A549 treated with Hydrocortisone at 1 μM for 4 hours (cell line): ENCODE measurements around the gene IFNL3. TPM values are rescaled to one million over a fixed set of nuclear protein-coding genes. Genes with fewer than 3 reads are reported as not detected.

ENCODE experiments used
- total RNA-seq: library from RNA; stranded (reverse); fragments of 200-300 nt; extraction: Qiagen RNA extraction; gene quantifications from 5 replicates; pipeline ENCODE4 v1.2.3, GENCODE V29; 2022

Gene IFNL3
- not detected in 5 replicates for total RNA-seq

DNA sequence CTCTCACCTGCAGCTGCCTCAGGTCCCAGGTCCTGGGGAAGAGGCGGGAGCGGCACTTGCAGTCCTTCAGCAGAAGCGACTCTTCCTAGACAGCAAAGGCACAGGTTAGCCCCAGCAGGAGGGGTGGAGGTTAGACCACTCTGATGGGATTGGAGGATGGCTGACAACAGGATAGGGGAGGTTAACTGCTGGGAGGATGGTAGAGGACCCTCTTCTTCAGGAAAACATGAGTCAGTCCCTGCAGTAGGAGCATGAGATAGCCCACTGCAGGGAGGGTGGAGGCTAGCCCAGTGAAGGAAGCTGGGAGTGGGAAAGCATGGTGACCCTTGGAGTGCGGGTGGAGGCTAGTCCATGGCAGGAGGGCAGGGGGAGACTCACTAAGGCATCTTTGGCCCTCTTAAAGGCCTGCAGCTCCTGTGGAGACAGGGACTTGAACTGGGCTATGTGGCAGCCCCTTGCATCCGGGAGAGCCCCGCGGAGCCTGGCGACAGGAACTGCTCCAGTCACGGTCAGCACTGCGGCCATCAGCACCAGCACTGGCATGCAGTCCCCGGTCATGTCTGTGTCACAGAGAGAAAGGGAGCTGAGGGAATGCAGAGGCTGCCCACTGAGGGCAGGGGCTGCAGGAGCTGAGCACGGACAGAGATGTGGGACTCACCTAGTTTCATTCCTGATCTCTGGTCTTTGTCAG, at the start of gene IFNL3:
IFNL3 (minus strand) TSS at position 597 of the 691 bp plus-strand sequence; CDS start at position 558, 39 bp downstream.

DNA sequence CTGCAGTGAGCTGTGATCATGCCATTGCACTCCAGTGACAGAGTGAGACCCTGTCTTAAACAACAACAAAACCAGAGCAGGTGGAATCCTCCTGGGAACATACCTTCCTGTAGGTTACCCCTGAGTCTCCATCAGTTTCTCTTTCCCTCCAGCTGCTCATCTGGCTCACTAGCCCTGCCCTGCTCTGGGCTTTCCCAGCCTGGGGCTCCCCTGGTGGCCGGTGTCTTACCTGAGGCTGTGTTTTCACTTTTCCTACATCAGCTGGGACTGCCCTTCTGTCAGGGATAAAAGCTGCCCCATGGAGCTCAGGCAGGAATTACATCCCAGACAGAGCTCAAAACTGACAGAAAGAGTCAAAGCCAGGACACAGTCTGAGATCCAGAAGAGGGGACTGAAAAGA, 23.3 kb upstream of the IFNL3 start, which contains the start of gene IFNL2:
IFNL2 (plus strand) TSS at position 312 of the 400 bp plus-strand sequence. CDS start 173 bp downstream, outside the sequence.

DNA sequence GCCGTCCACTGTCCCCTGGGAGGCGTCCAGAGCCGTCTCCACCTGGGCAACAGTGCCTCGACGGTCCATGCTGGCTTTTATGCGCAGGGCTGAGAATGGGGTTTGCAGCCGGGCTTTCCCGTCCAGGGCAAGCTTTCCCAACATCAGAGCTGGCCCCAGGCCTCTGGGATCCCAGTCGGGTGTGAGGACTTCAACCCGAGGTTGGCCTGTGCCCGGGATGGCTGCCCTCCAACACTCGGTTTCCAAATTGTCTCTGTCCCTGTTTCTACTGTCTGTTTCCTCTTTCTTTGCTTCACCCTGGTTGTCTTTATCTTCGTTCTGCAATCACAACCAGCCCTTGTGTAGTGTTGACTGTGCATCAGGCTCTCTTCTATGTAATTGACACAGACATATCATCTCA, 4.0 kb upstream of the IFNL3 start, which contains the start of gene IFNL4:
IFNL4 (minus strand) TSS at position 51 of the 400 bp plus-strand sequence.

DNA sequence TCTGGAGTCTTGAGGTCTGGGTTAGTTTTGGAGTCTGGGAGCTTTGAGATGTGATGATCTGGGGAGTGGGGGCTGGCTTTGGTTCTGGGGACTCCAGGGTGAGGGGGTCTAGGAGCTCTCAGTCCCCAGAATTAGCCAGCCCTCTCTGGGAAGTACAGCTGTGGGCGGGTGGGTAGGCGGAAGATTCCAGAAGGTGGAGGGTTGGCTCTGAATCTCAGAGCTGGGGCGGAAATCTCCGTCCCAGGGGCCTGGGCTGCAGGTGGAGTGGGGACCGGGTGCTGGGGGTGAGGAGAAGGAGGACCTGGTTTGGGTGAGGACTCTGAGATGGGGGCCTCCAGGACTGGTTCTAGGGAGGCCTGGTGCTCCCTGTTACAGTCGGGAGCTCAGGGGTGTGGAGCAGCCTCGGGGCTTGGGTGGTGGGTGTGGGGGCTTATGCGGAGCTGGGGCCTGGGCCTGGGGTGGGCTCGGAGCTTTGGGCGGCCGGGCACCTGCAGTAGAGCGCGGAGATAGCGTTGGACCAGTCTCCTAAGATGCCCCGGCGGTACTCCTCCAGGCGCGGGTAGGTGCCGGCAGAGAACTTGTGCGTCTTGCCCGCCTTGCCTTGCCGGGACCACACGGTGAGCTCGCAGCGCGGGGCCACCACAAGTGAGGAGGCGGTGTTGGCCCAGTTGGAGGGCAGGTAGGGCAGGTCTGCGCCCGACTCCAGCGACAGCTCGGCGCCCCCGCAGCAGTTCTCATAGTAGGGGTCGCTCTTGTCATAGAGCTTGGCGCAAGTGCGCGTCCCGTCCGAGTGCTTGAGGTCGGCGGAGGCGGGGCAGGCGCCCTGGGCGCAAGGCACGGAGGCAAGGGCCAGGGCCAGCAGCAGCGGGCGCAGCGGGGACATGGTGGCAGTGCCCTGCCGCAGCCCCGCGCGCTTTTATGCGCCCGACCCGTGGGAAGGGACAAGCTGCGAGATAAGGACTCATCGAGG, 41.1 kb downstream of the IFNL3 start, which contains the start of gene SYCN:
SYCN (minus strand) TSS at position 892 of the 970 bp plus-strand sequence; CDS start at position 883, 9 bp downstream.

DNA sequence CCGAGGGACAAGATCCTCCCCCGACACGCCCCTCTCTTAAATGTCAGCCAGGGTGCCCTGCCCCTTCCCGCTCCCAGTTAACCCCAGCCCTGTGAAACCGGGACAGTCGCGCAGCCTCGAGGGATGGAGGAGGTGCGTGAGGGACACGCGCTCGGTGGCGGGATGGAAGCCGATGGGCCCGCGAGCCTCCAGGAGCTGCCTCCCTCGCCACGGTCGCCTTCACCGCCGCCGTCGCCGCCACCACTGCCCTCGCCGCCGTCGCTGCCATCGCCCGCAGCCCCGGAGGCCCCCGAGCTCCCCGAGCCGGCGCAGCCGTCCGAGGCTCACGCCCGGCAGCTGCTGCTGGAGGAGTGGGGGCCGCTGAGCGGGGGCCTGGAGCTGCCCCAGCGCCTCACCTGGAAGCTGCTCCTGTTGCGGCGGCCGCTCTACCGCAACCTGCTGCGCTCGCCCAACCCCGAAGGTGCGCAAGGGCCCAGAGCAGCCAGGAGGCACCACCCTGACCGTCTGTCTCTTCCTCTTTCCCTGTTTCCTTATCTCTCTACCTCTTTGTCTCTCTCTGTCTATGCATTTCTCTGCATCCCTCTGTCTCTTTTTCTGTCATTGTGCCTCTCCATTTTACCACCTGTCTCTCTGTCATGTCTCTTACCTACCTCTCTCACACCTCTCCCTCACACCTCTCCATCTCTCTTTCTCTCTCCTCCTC, 47.8 kb downstream of the IFNL3 start, which contains the start of gene NCCRP1:
NCCRP1 (plus strand) TSS at position 105 of the 703 bp plus-strand sequence; CDS start at position 124, 19 bp downstream.

Other genes starting within 250 kb of the IFNL3 start
- gene FBXO27, start 212.5 kb downstream of the IFNL3 start, total RNA-seq = 2.6 to 5.6 TPM (median 3.8 TPM) in 5 replicates
- gene ACP7, start 160.6 kb downstream of the IFNL3 start, total RNA-seq = 0.05 to 0.25 TPM (median 0.07 TPM) in 5 replicates
- 82.4 to 113 TPM (median 102 TPM) in 5 replicates for gene PAK4, start 119.2 kb downstream of the IFNL3 start, total RNA-seq
- 1.3 to 1.9 TPM (median 1.5 TPM) in 5 replicates for gene NCCRP1, start 48.0 kb downstream of the IFNL3 start, total RNA-seq
- gene SYCN, start 40.7 kb downstream of the IFNL3 start, total RNA-seq = not detected in 5 replicates
- not detected in 5 replicates for gene IFNL4, start 3.9 kb upstream of the IFNL3 start, total RNA-seq
- not detected in 5 replicates for gene IFNL2, start 23.4 kb upstream of the IFNL3 start, total RNA-seq
- 0.10 to 0.33 TPM (median 0.13 TPM) in 4 of 5 replicates, not detected in the other for gene IFNL1, start 51.4 kb upstream of the IFNL3 start, total RNA-seq
- gene LRFN1, start 75.9 kb upstream of the IFNL3 start, total RNA-seq = 7.5 to 10.4 TPM (median 8.6 TPM) in 5 replicates
- gene GMFG, start 91.0 kb upstream of the IFNL3 start, total RNA-seq = 0.22 to 1.0 TPM (median 0.43 TPM) in 5 replicates
- 142 to 170 TPM (median 168 TPM) in 5 replicates for gene SAMD4B, start 97.4 kb upstream of the IFNL3 start, total RNA-seq
- gene PAF1, start 146.1 kb upstream of the IFNL3 start, total RNA-seq = 71.5 to 77.5 TPM (median 74.2 TPM) in 5 replicates
- 70.9 to 84.3 TPM (median 75.6 TPM) in 5 replicates for gene MED29, start 146.4 kb upstream of the IFNL3 start, total RNA-seq
- gene ZFP36, start 161.8 kb upstream of the IFNL3 start, total RNA-seq = 156 to 252 TPM (median 234 TPM) in 5 replicates
- 70.4 to 114 TPM (median 105 TPM) in 5 replicates for gene PLEKHG2, start 167.7 kb upstream of the IFNL3 start, total RNA-seq
- gene RPS16, start 190.9 kb upstream of the IFNL3 start, total RNA-seq = 5,962 to 7,653 TPM (median 7,420 TPM) in 5 replicates
- 175 to 199 TPM (median 183 TPM) in 5 replicates for gene SUPT5H, start 200.6 kb upstream of the IFNL3 start, total RNA-seq
- 170 to 223 TPM (median 212 TPM) in 5 replicates for gene TIMM50, start 235.8 kb upstream of the IFNL3 start, total RNA-seq